Endothelial cell of umbilical vein (primary cell): ENCODE data around the gene TNNT3.

Source experiments
- CTCF ChIP-seq, 2 donors: IDR thresholded peaks; 1 replicate in 1 of 2; 2 replicates in 1 of 2; pipeline ENCODE4 v1.5.1; 2011; ENCODE audit warnings: low read length in 2 of 2, mild to moderate bottlenecking in 2 of 2, moderate library complexity in 2 of 2, control low read depth in 1 of 2, inconsistent platforms in 1 of 2, low read depth in 1 of 2; ENCODE audit not compliant: insufficient read depth in 1 of 2; ENCODE audit errors: extremely low read depth in 1 of 2
- EZH2 ChIP-seq: IDR thresholded peaks from 2 replicates; pipeline ENCODE4 v1.6.1; 2012; ENCODE audit warnings: borderline replicate concordance, low read depth, mild to moderate bottlenecking, moderate library complexity, low read length, inconsistent platforms; ENCODE audit not compliant: severe bottlenecking
- TF ChIP-seq, protein P1 (sequence below): IDR thresholded peaks from 2 replicates; pipeline ENCODE4 v1.6.1; 2011; ENCODE audit not compliant: insufficient read depth, insufficient read length

GRCh38 chr11:1891831-1892115, 27.7 kb upstream of the TNNT3 start, which contains the start of gene PRR33:
- no peak for TF ChIP-seq EZH2
- no peak for TF ChIP-seq CTCF (IDR thresholded peaks at IDR 0.05; ENCODE audit: extremely low read depth in 1 of 2, insufficient read depth in 1 of 2, low read depth in 1 of 2, low read length in 2 of 2)
- TF ChIP-seq, protein P1, sequence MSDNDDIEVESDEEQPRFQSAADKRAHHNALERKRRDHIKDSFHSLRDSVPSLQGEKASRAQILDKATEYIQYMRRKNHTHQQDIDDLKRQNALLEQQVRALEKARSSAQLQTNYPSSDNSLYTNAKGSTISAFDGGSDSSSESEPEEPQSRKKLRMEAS = no peak
